ENCODE data around the gene CCDC51.

CCDC51 gene

GRCh38 chr3:48430708-48431101, 9.2 kb downstream of the CCDC51 start:
- DNase-seq (ENCODE audit: low read depth): no peak
- no peak for TF ChIP-seq CTCF (IDR thresholded peaks at IDR 0.05; ENCODE audit: low read depth, low read length, missing control alignments)
- in situ Hi-C loops (cut with HindIII; ENCODE audit: low sequenced_read_pairs): loop anchor here (25.0 kb wide), 1 partner anchor 168 kb away; no protein-coding TSS in a partner anchor
- no peak overlapping the region for H3K4me3 ChIP-seq (ENCODE audit: low read depth, low read length)

- H3K4me3 ChIP-seq (ENCODE audit: low read depth, low read length): peak within 1 kb of the TSS; percentile 61
These were observed 9.8 kb downstream of the CCDC51 start, which contains the start of gene PLXNB1 for GRCh38 chr3:48429960-48430707. PLXNB1 (minus strand) TSS chr3:48430086; CDS start chr3:48424611, 5,475 bp downstream.

GRCh38 chr3:48429317-48429959, 10.5 kb downstream of the CCDC51 start:
- no peak for DNase-seq (ENCODE audit: low read depth)
- H3K4me3 ChIP-seq (ENCODE audit: low read depth, low read length): peak overlapping the region; percentile 61
- in situ Hi-C loops (cut with HindIII; ENCODE audit: low sequenced_read_pairs): loop anchor here (25.0 kb wide), 1 partner anchor 167 kb away; no protein-coding TSS in a partner anchor
- no peak for TF ChIP-seq CTCF (IDR thresholded peaks at IDR 0.05; ENCODE audit: low read depth, low read length, missing control alignments)

More at GRCh38 chr3:48429960-48430707, 9.8 kb downstream of the CCDC51 start, which contains the start of gene PLXNB1:
- in situ Hi-C loops (cut with HindIII; ENCODE audit: low sequenced_read_pairs): loop anchor here (25.0 kb wide), 1 partner anchor 168 kb away; no protein-coding TSS in a partner anchor
- no peak for TF ChIP-seq CTCF (IDR thresholded peaks at IDR 0.05; ENCODE audit: low read depth, low read length, missing control alignments)
- DNase-seq (ENCODE audit: low read depth): no peak

- in situ Hi-C loops (cut with HindIII; ENCODE audit: low sequenced_read_pairs): loop anchor here (25.0 kb wide), 1 partner anchor 166 kb away; no protein-coding TSS in a partner anchor
- peak overlapping the region; percentile 61 for H3K4me3 ChIP-seq (ENCODE audit: low read depth, low read length)
- TF ChIP-seq CTCF (IDR thresholded peaks at IDR 0.05; ENCODE audit: low read depth, low read length, missing control alignments): no peak
- no peak for DNase-seq (ENCODE audit: low read depth)
These were observed 11.2 kb downstream of the CCDC51 start for GRCh38 chr3:48428572-48429316.

GRCh38 chr3:48428088-48428571, 11.8 kb downstream of the CCDC51 start:
- in situ Hi-C loops (cut with HindIII; ENCODE audit: low sequenced_read_pairs): loop anchor here (25.0 kb wide), 1 partner anchor 166 kb away; no protein-coding TSS in a partner anchor
- no peak for DNase-seq (ENCODE audit: low read depth)
- peak overlapping the region; percentile 61 for H3K4me3 ChIP-seq (ENCODE audit: low read depth, low read length)
- TF ChIP-seq CTCF (IDR thresholded peaks at IDR 0.05; ENCODE audit: low read depth, low read length, missing control alignments): no peak

GRCh38 chr3:48427630-48427962, 12.3 kb downstream of the CCDC51 start:
- in situ Hi-C loops (cut with HindIII; ENCODE audit: low sequenced_read_pairs): loop anchor here (25.0 kb wide), 1 partner anchor 165 kb away; no protein-coding TSS in a partner anchor
- no peak for DNase-seq (ENCODE audit: low read depth)
- no peak for TF ChIP-seq CTCF (IDR thresholded peaks at IDR 0.05; ENCODE audit: low read depth, low read length, missing control alignments)
- peak overlapping the region; percentile 61 for H3K4me3 ChIP-seq (ENCODE audit: low read depth, low read length)

All from astrocyte of the cerebellum (primary cell).